HEK293 (cell line): Measurements from ENCODE around the gene FAM210A.

Experiments used
- TCF7L2 ChIP-seq: IDR thresholded peaks from 2 replicates; pipeline ENCODE4 v1.6.1; 2011; ENCODE audit warnings: low read depth, mild to moderate bottlenecking, inconsistent platforms, low read length, moderate library complexity, borderline replicate concordance
- TRIM28 ChIP-seq: IDR thresholded peaks from 2 replicates; pipeline ENCODE4 v1.6.1; 2011; ENCODE audit warnings: low read length, control low read depth, borderline replicate concordance
- ZNF211 ChIP-seq: fragments of 450-650 bp; formaldehyde crosslinking; IDR thresholded peaks from 2 replicates; pipeline ENCODE4 v1.5.1; 2016; ENCODE audit warnings: low read depth, missing biosample characterization, missing genetic modification characterization
- ZNF473 ChIP-seq: fragments of 450-650 bp; formaldehyde crosslinking; IDR thresholded peaks from 2 replicates; pipeline ENCODE4 v1.5.1; 2017; ENCODE audit warnings: missing biosample characterization, missing genetic modification characterization
- ZNF501 ChIP-seq: fragments of 450-650 bp; formaldehyde crosslinking; IDR thresholded peaks from 2 replicates; pipeline ENCODE4 v1.5.1; 2016; ENCODE audit warnings: missing biosample characterization, missing genetic modification characterization
- TF ChIP-seq, protein P1 (sequence below): fragments of 450-650 bp; formaldehyde crosslinking; IDR thresholded peaks from 2 replicates; pipeline ENCODE4 v1.5.1; 2016; ENCODE audit warnings: missing biosample characterization, missing genetic modification characterization
- TF ChIP-seq, protein P2 (sequence below): fragments of 450-650 bp; formaldehyde crosslinking; IDR thresholded peaks from 2 replicates; pipeline ENCODE4 v1.5.1; 2016; ENCODE audit warnings: missing biosample characterization, missing genetic modification characterization
- TF ChIP-seq, protein P3 (sequence below): fragments of 450-650 bp; formaldehyde crosslinking; IDR thresholded peaks from 2 replicates; pipeline ENCODE4 v1.5.1; 2016; ENCODE audit warnings: missing biosample characterization, missing genetic modification characterization
- TF ChIP-seq, protein P4 (sequence below): fragments of 450-650 bp; formaldehyde crosslinking; IDR thresholded peaks from 2 replicates; pipeline ENCODE4 v1.5.1; 2016; ENCODE audit warnings: missing biosample characterization, missing genetic modification characterization

DNA sequence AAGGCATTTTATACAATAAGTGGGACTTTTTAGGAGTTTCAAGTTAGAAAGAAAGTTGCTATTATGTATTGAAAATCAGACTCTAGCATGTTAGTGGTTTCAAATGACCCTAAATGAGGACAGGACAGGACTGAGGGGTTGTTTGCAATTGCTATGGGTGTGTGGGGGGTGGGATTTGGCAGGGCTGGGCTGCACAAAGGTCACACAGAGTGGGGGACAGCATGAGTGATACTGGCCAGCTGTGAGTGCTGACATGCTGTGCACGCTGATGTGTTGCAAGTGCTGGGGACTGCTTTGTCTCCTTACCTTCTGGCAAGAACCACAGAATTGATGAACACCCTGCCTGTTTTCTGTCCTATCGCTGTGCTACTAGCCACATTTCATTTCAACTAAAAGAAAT, 29.9 kb upstream of the FAM210A start:
- TF ChIP-seq, protein P1, sequence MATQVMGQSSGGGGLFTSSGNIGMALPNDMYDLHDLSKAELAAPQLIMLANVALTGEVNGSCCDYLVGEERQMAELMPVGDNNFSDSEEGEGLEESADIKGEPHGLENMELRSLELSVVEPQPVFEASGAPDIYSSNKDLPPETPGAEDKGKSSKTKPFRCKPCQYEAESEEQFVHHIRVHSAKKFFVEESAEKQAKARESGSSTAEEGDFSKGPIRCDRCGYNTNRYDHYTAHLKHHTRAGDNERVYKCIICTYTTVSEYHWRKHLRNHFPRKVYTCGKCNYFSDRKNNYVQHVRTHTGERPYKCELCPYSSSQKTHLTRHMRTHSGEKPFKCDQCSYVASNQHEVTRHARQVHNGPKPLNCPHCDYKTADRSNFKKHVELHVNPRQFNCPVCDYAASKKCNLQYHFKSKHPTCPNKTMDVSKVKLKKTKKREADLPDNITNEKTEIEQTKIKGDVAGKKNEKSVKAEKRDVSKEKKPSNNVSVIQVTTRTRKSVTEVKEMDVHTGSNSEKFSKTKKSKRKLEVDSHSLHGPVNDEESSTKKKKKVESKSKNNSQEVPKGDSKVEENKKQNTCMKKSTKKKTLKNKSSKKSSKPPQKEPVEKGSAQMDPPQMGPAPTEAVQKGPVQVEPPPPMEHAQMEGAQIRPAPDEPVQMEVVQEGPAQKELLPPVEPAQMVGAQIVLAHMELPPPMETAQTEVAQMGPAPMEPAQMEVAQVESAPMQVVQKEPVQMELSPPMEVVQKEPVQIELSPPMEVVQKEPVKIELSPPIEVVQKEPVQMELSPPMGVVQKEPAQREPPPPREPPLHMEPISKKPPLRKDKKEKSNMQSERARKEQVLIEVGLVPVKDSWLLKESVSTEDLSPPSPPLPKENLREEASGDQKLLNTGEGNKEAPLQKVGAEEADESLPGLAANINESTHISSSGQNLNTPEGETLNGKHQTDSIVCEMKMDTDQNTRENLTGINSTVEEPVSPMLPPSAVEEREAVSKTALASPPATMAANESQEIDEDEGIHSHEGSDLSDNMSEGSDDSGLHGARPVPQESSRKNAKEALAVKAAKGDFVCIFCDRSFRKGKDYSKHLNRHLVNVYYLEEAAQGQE (tag by site-specific recombination): no peak
- TF ChIP-seq TRIM28 (no peak), TCF7L2 (no peak), ZNF473 (tag by site-specific recombination) (no peak), ZNF501 (tag by site-specific recombination) (no peak), ZNF211 (no peak)
- TF ChIP-seq, protein P2, sequence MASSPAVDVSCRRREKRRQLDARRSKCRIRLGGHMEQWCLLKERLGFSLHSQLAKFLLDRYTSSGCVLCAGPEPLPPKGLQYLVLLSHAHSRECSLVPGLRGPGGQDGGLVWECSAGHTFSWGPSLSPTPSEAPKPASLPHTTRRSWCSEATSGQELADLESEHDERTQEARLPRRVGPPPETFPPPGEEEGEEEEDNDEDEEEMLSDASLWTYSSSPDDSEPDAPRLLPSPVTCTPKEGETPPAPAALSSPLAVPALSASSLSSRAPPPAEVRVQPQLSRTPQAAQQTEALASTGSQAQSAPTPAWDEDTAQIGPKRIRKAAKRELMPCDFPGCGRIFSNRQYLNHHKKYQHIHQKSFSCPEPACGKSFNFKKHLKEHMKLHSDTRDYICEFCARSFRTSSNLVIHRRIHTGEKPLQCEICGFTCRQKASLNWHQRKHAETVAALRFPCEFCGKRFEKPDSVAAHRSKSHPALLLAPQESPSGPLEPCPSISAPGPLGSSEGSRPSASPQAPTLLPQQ (tag by site-specific recombination): no peak
- TF ChIP-seq, protein P3, sequence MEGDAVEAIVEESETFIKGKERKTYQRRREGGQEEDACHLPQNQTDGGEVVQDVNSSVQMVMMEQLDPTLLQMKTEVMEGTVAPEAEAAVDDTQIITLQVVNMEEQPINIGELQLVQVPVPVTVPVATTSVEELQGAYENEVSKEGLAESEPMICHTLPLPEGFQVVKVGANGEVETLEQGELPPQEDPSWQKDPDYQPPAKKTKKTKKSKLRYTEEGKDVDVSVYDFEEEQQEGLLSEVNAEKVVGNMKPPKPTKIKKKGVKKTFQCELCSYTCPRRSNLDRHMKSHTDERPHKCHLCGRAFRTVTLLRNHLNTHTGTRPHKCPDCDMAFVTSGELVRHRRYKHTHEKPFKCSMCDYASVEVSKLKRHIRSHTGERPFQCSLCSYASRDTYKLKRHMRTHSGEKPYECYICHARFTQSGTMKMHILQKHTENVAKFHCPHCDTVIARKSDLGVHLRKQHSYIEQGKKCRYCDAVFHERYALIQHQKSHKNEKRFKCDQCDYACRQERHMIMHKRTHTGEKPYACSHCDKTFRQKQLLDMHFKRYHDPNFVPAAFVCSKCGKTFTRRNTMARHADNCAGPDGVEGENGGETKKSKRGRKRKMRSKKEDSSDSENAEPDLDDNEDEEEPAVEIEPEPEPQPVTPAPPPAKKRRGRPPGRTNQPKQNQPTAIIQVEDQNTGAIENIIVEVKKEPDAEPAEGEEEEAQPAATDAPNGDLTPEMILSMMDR (tag by site-specific recombination): no peak
- TF ChIP-seq, protein P4, sequence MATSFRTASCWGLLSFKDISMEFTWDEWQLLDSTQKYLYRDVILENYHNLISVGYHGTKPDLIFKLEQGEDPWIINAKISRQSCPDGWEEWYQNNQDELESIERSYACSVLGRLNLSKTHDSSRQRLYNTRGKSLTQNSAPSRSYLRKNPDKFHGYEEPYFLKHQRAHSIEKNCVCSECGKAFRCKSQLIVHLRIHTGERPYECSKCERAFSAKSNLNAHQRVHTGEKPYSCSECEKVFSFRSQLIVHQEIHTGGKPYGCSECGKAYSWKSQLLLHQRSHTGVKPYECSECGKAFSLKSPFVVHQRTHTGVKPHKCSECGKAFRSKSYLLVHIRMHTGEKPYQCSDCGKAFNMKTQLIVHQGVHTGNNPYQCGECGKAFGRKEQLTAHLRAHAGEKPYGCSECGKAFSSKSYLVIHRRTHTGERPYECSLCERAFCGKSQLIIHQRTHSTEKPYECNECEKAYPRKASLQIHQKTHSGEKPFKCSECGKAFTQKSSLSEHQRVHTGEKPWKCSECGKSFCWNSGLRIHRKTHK: no peak
